DMS53 treated with DMSO at 0.1 percent for 48 hours (cell line): ENCODE data around the gene SALL1.

Experiments used
- DNase-seq: peaks from one replicate; lab custom pipeline; 2025; ENCODE audit not compliant: unreplicated experiment; lab: John Stamatoyannopoulos, UW

SALL1 gene

GRCh38 chr16:51143196-51143977, 7.7 kb downstream of the SALL1 start:
- no peak for DNase-seq

GRCh38 chr16:51141541-51141940, 9.5 kb downstream of the SALL1 start:
- no peak for DNase-seq

GRCh38 chr16:51141106-51141505, 10.0 kb downstream of the SALL1 start:
- DNase-seq, result no peak

- no peak for DNase-seq
These were observed 11.0 kb downstream of the SALL1 start for GRCh38 chr16:51140112-51140511.

GRCh38 chr16:51139568-51139967, 11.5 kb downstream of the SALL1 start:
- no peak for DNase-seq

- no peak for DNase-seq
These were observed 12.9 kb downstream of the SALL1 start for GRCh38 chr16:51138178-51138577.

GRCh38 chr16:51137097-51137496, 14.0 kb downstream of the SALL1 start:
- no peak for DNase-seq

- no peak for DNase-seq
These were observed 16.2 kb downstream of the SALL1 start for GRCh38 chr16:51134876-51135275.

GRCh38 chr16:51134269-51134812, 16.7 kb downstream of the SALL1 start:
- DNase-seq, result no peak

GRCh38 chr16:51133688-51134087, 17.4 kb downstream of the SALL1 start:
- no peak for DNase-seq

GRCh38 chr16:51133183-51133582, 17.9 kb downstream of the SALL1 start:
- no peak for DNase-seq

GRCh38 chr16:51132490-51133115, 18.5 kb downstream of the SALL1 start:
- no peak for DNase-seq

GRCh38 chr16:51131619-51132018, 19.5 kb downstream of the SALL1 start:
- DNase-seq, result no peak

- no peak for DNase-seq
These were observed 22.0 kb downstream of the SALL1 start for GRCh38 chr16:51129105-51129504.

GRCh38 chr16:51125992-51126391, 25.1 kb downstream of the SALL1 start:
- DNase-seq, result no peak

- no peak for DNase-seq
These were observed 26.2 kb downstream of the SALL1 start for GRCh38 chr16:51124896-51125295.

GRCh38 chr16:51121850-51122249, 29.2 kb downstream of the SALL1 start:
- DNase-seq, result no peak

- no peak for DNase-seq
These were observed 30.2 kb downstream of the SALL1 start for GRCh38 chr16:51120730-51121347.

- DNase-seq, result no peak
These were observed 30.9 kb downstream of the SALL1 start for GRCh38 chr16:51119973-51120729.

GRCh38 chr16:51119556-51119955, 31.5 kb downstream of the SALL1 start:
- no peak for DNase-seq

GRCh38 chr16:51116353-51116752, 34.7 kb downstream of the SALL1 start:
- no peak for DNase-seq
